Measurements from ENCODE around the gene ZCCHC2.

DNA sequence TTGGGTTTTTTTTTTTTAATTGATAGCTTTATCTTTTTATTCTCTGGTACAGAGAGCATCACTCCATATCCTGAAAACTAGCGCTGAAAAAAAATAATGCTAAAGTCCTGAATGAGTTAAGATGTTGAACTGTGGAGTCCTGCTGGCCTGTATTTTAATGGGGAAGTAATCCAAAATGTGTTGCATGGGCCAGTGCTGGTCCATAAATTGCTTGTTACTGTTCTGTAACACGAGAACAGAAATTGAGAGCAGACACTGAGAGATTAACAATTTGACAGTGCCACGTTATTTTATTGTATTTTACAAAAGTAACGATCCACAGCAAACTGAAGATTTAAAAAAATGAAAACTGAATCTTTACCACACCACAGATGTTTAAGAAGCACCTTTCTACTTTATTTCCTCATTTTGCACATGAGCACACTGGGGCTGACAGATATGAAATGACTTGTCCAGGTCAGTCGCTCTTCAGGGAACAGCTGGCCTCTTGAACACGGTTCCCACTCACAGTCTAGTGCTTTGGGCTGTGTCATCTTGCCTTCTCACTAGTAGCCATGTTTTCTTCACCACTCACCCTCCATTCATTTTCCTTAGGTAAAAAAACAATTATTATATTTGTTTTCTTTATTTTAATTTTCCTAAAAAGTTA lies 35.3 kb downstream of the ZCCHC2 start:
- TF ChIP-seq, protein P1, sequence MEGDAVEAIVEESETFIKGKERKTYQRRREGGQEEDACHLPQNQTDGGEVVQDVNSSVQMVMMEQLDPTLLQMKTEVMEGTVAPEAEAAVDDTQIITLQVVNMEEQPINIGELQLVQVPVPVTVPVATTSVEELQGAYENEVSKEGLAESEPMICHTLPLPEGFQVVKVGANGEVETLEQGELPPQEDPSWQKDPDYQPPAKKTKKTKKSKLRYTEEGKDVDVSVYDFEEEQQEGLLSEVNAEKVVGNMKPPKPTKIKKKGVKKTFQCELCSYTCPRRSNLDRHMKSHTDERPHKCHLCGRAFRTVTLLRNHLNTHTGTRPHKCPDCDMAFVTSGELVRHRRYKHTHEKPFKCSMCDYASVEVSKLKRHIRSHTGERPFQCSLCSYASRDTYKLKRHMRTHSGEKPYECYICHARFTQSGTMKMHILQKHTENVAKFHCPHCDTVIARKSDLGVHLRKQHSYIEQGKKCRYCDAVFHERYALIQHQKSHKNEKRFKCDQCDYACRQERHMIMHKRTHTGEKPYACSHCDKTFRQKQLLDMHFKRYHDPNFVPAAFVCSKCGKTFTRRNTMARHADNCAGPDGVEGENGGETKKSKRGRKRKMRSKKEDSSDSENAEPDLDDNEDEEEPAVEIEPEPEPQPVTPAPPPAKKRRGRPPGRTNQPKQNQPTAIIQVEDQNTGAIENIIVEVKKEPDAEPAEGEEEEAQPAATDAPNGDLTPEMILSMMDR (IDR thresholded peaks at IDR 0.05): no peak
- no peak for TF ChIP-seq POLR2A (IDR thresholded peaks at IDR 0.05)

Measured in esophagus squamous epithelium (tissue), 4 donors.